T-helper 22 cell (primary cell): ENCODE data around the gene ANKMY1.
"Not testable (repeated sequence)": the region's sequence is repeated elsewhere in the genome, so short reads cannot be mapped to it uniquely, and the experiment has no call there.

Experiments used
- DNase-seq: peaks from one replicate; pipeline ENCODE4 v3.0.0-alpha.2; 2020; ENCODE audit warnings: low read depth

Gene ANKMY1

DNA sequence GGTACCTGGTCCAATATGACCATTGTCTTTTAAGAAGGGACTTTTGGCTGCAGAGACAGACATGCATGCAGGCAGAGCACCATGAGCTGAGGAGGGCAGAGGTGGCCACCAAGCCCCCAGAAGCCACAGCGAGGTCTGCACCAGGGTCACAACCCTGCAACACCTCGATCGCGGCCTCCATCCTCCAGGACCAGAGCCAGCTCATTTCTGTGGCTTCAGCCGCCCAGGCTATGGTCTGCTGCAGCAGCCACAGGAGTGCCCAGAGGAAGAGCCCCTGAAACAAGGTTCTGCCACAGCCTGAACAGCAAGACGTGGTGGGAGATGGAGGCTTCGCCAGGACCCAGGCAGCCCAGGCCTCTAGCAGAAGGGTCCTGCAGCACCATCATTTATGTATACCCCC is 53.9 kb downstream of the ANKMY1 start:
- no peak for DNase-seq

- DNase-seq = no peak
Observed at GRCh38 chr2:240503375-240503774, 54.4 kb downstream of the ANKMY1 start.

DNA sequence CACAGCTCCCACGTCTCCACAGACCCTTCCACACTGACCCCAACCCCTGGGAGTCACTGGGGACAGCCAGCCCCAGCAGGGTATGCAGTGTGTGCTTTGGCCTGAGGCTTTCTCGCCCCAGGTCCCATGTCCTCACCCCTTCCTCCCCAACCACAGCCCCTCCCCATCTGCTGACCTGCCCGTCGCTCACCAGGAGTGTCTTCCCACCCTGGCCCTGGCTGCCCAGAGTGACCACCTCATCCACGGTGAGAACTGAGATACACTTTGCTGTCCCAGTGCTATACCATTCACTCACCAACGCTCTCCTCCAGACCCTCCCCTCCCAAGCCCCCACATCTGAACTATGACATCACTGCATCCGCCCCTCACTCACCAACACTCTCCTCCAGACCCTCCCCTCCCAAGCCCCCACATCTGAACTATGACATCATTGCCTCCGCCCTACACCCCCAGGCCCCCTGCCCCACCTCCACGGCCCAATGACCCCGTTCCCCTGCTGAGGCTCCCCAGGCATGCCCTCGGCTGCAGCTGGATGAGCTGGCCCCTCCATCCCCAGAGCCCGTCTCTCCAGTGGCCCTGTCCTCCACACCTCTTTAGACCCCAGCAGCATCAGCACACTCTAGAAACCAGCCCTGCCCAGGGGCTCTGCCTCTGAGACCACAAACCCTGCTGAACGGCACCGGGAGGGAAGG is 55.2 kb downstream of the ANKMY1 start:
- DNase-seq = no peak

GRCh38 chr2:240502059-240502429 is 55.7 kb downstream of the ANKMY1 start:
- no peak for DNase-seq

- no peak for DNase-seq
Observed at GRCh38 chr2:240501531-240501991, 56.2 kb downstream of the ANKMY1 start.

GRCh38 chr2:240500561-240501423 is 57.0 kb downstream of the ANKMY1 start:
- no peak for DNase-seq

GRCh38 chr2:240499309-240500301 is 58.2 kb downstream of the ANKMY1 start:
- no peak for DNase-seq

DNA sequence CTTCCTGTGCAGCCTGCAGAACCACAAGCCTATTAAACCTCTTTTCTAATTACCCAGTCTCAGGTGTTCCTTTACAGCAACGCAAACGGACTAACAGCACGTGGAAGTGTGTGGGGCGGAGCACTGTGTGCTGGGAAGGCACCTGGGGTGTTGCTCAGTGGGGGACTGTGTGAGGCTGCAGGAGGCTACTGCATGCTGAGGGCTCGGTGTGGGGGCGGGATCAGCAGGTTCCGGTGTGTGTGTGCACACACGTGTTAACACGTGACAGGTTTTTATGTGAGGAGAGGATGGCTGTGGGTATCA is 58.9 kb downstream of the ANKMY1 start:
- no peak for DNase-seq

GRCh38 chr2:240498171-240498957 is 59.4 kb downstream of the ANKMY1 start:
- no peak for DNase-seq

DNA sequence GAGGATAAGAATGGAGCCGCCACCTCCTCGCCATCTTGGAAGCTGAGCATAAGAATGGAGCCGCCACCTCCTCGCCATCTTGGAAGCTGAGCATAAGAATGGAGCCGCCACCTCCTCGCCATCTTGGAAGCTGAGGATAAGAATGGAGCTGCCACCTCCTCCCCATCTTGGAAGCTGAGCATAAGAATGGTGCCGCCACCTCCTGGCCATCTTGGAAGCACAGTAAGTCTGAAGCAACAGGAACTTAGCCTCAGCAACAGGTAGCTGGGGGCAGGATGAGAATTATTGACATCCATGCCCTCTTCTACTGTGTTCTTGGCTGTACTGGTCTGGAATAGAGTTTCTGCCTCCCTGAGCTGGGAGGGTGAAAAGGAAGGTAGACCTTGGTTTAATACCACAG is 60.7 kb downstream of the ANKMY1 start:
- DNase-seq = not testable (repeated sequence)

DNA sequence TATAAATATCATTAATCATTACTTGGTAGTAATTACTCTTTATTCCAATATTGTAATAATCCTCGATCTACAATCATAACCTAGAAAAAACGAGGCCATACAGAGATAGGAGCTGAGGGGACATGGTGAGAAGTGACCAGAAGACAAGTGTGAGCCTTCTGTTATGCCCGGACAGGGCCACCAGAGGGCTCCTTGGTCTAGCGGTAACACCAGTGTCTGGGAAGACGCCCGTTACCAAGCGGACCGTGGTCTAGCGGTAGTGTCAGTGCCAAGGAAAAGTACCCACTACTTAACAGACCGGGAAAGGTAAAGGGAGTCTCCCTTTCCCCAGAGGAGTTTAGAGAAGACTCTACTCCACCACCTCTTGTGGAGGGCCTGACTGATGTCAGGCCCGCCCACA is 62.8 kb downstream of the ANKMY1 start:
- DNase-seq = not testable (repeated sequence)

GRCh38 chr2:240494194-240494793 is 63.5 kb downstream of the ANKMY1 start:
- DNase-seq = no peak

DNA sequence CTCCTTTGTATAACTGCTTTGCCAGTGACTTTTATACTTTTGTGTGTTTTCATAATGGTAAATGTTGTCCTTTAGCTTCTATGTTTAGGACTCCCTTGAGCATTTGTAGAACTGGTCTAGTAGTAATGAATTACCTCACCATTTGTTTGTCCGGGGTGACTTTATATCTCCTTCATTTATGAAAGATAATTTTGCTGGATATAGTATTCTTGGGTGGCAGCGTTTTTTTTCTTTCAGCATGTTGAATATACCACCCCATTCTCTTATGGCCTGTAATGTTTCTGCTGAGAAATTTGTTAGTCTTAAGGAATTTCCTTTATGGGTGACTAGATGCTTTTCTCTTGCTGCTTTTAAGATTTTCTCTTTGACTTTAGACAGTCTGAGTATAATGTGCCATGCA is 66.3 kb downstream of the ANKMY1 start:
- DNase-seq = no peak

- no peak for DNase-seq
Observed at GRCh38 chr2:240482141-240482540, 75.6 kb downstream of the ANKMY1 start.

DNA sequence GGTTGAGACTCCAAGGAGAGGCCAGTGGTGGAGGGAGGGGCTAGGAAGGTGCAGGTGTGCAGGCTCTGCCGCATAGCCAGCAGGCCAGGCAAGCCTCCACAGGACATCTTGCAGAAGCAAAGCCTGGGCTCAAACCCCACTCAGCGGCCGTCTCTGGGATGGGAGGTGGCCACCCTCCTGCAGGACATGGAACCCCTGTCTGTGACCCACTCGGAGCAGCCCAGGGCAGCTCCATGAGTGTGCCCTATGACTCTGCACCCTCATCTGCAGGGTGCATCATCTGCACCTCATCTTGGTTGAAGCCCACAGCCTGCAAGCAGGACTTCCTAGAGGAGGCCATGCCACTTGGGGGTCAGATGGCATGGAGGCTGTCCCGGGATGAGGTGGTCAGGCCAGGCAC is 76.1 kb downstream of the ANKMY1 start:
- DNase-seq = no peak

DNA sequence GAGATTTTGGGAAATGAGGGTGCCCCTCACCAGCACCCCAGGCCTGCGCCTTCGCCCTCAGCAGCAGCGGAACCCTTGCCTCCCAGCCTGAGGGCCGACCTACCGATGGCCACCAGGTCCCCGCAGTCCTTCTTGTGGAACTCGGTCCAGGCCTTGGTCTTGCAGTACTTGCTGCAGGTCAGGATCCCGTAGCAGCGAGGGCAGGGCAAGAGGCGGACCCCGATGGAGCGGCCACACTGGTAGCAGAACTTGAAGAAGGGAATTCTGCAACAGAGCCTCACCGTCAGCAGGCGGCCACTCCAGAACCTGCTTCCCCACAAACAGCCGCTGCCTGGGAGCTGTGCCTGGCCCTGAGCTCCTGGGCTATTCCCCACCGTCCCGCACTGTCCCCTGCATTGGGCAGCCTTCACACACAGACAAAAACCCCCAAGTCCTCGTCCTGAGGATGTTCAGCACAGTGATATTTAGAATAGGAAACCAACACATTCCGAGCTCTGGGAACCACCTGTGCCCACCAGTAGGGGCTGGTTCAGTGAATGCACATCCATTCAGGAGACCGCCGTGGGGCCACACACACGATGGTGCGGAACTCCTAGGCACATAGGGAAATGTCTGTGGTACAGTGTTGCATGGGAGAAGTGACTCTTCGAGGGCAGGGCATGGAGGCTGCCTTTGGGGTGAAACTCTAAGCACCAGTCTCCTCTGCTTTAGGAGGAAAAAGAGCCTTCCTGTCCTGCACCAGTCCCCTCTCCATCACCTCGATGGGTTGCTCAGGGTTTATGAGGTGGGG is 76.8 kb downstream of the ANKMY1 start:
- no peak for DNase-seq

GRCh38 chr2:240479111-240479501 is 78.7 kb downstream of the ANKMY1 start:
- DNase-seq = no peak

GRCh38 chr2:240478346-240479110 is 79.3 kb downstream of the ANKMY1 start:
- no peak for DNase-seq

GRCh38 chr2:240477916-240478315 is 79.9 kb downstream of the ANKMY1 start:
- no peak for DNase-seq

GRCh38 chr2:240473211-240473610 is 84.6 kb downstream of the ANKMY1 start:
- DNase-seq = no peak
